Esophagus squamous epithelium (tissue), 5 donors: ENCODE results near the gene RERE. TPM values are rescaled to one million over a fixed set of nuclear protein-coding genes. Genes with fewer than 3 reads are reported as not detected.

ENCODE experiments used
- DNase-seq: peaks from one replicate; lab custom pipeline; 2025; lab: John Stamatoyannopoulos, UW
- H3K27ac ChIP-seq, 4 donors: fragments of 200-600 bp; sonication (generic); one replicate each; pipeline ENCODE4 v1.5.1; 2016 to 2019; ENCODE audit warnings: mild to moderate bottlenecking in 1 of 4
- H3K27me3 ChIP-seq, 4 donors: fragments of 200-600 bp; sonication (generic); 1 replicate in 3 of 4; 2 replicates in 1 of 4; pipeline versions ENCODE4 v1.5.1 to v1.6.0; 2017 to 2021; ENCODE audit warnings: antibody characterized with exemption in 1 of 4
- H3K36me3 ChIP-seq, 3 donors: fragments of 200-600 bp; sonication (generic); one replicate each; pipeline ENCODE4 v1.5.1; 2016 to 2019
- H3K4me1 ChIP-seq, 3 donors: fragments of 200-600 bp; sonication (generic); one replicate each; pipeline ENCODE4 v1.5.1; 2017 to 2019
- H3K4me3 ChIP-seq, 4 donors: fragments of 200-600 bp; sonication (generic); 1 replicate in 3 of 4; 2 replicates in 1 of 4; pipeline ENCODE4 v1.5.1; 2016 to 2019; ENCODE audit warnings: mild to moderate bottlenecking in 2 of 4, moderate library complexity in 1 of 4
- H3K9me3 ChIP-seq, 3 donors: fragments of 200-600 bp; sonication (generic); one replicate each; pipeline ENCODE4 v1.5.1; 2016 to 2019
- POLR2A ChIP-seq, 4 donors: fragments of 450-650 bp; IDR thresholded peaks; one replicate each; pipeline ENCODE4 v1.6.1; 2017; ENCODE audit warnings: antibody characterized with exemption in 4 of 4, mild to moderate bottlenecking in 4 of 4, moderate library complexity in 3 of 4
- WGBS, 2 donors: methylation state at CpG; one replicate each; pipeline ENCODE4 v1.1.5; 2018; 5-methylcytosine and 5-hydroxymethylcytosine counted together
- intact Hi-C: fragments of 100-400 bp; cut with DNase I; formaldehyde crosslinking; loops from one replicate; pipeline ENCODE4 v1.15.0; 2022
- total RNA-seq, 4 donors: library from RNA; depleted of rRNA; stranded (reverse); fragments of >200 nt; gene quantifications; one replicate each; pipeline ENCODE4 v1.1.0, GENCODE V29; 2016
- TF ChIP-seq, protein P1 (sequence below), 6 experiments: fragments of 450-650 bp in 4 of 6; fragments of 200-600 bp in 2 of 6; sonication (generic) in 2 of 6; IDR thresholded peaks; one replicate each; pipeline ENCODE4 v1.5.1; 2016 to 2019; ENCODE audit warnings: antibody characterized with exemption in 6 of 6, mild to moderate bottlenecking in 4 of 6, moderate library complexity in 4 of 6
- donor health status: DM: yes; HTN: yes; CAD: no.

RERE gene
- total RNA-seq, 4 donors from 2014 or later: 27.5 to 56.6 (median 32.1) TPM

GRCh38 chr1:8863794-8864233, 46.4 kb upstream of the RERE start:
- Histone ChIP-seq H3K36me3 (peaks cover 79 to 100% (median 87%) of the 10 kb centered on the region in 3 donors), H3K4me3 (no peak overlapping the region), H3K27ac (no peak overlapping the region), H3K4me1 (peaks cover 0 to 13% (median 5%) of the 10 kb centered on the region in 3 donors), H3K9me3 (no peaks in the 10 kb centered on the region), H3K27me3 (no peaks in the 10 kb centered on the region)
- WGBS, 2 donors: 89 to 95% methylated on average over 7 to 12 of the region's 13 CpGs
- intact Hi-C loops: loop anchor here (10.0 kb wide), 1 partner anchor 121 kb away; no protein-coding TSS in a partner anchor
- TF ChIP-seq, protein P1, sequence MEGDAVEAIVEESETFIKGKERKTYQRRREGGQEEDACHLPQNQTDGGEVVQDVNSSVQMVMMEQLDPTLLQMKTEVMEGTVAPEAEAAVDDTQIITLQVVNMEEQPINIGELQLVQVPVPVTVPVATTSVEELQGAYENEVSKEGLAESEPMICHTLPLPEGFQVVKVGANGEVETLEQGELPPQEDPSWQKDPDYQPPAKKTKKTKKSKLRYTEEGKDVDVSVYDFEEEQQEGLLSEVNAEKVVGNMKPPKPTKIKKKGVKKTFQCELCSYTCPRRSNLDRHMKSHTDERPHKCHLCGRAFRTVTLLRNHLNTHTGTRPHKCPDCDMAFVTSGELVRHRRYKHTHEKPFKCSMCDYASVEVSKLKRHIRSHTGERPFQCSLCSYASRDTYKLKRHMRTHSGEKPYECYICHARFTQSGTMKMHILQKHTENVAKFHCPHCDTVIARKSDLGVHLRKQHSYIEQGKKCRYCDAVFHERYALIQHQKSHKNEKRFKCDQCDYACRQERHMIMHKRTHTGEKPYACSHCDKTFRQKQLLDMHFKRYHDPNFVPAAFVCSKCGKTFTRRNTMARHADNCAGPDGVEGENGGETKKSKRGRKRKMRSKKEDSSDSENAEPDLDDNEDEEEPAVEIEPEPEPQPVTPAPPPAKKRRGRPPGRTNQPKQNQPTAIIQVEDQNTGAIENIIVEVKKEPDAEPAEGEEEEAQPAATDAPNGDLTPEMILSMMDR (IDR thresholded peaks at IDR 0.05): no peak
- no peak for TF ChIP-seq POLR2A (IDR thresholded peaks at IDR 0.05)
- DNase-seq: no peak

DNA sequence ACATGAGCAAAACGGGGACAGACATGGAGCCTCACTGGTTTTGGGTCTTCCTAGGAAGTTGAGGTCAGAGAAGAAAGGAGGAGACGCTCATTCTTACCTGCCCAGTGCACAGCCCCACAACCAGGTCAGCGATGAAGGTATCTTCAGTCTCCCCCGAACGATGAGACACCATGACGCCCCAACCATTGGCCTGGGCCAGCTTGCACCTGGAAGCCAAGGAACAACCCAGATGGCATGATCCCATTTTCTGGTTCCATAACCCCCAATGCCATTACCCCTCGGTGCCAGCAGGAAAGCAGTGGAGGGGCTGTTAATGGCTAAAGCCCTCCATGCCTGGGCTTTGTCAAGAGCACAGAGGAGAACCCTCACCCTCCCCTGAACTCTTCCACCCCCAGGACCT, 45.7 kb upstream of the RERE start:
- no peaks in the 10 kb centered on the region for H3K9me3 ChIP-seq
- H3K27me3 ChIP-seq: no peaks in the 10 kb centered on the region
- 72 to 93% methylated on average over 2 to 7 of the region's 7 CpGs for WGBS, 2 donors
- DNase-seq: no peak
- intact Hi-C loops: loop anchor here (10.0 kb wide), 1 partner anchor 122 kb away; no protein-coding TSS in a partner anchor
- no peak overlapping the region for H3K27ac ChIP-seq
- no peak for TF ChIP-seq POLR2A (IDR thresholded peaks at IDR 0.05)
- TF ChIP-seq, protein P1 (IDR thresholded peaks at IDR 0.05): no peak
- no peak overlapping the region for H3K4me3 ChIP-seq
- peaks cover 76 to 100% (median 90%) of the 10 kb centered on the region in 3 donors for H3K36me3 ChIP-seq
- H3K4me1 ChIP-seq: peaks cover 0 to 19% (median 10%) of the 10 kb centered on the region in 3 donors

DNA sequence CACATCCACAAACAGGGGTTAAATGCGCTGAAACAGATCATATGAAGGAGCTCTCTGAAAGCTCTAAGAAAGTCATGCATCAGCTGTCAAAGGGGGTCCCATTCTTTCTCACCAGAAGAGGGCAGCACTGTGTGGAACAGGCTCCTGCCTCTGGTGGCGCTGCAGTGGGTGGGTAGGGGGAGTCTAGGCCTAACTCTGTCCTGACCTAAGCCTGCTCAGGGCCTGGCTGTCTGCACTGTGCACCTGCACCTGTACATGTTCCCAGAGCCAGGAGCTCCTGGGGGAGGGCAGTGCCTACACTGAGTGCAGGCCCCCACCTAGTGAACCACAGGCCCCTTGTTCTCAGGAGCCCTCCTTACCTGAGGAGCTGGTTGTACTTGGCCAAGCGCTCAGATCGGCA, 45.1 kb upstream of the RERE start:
- Histone ChIP-seq H3K4me1 (peaks cover 0 to 25% (median 11%) of the 10 kb centered on the region in 3 donors), H3K36me3 (peaks cover 70 to 100% (median 85%) of the 10 kb centered on the region in 3 donors), H3K27me3 (no peaks in the 10 kb centered on the region), H3K9me3 (no peaks in the 10 kb centered on the region), H3K27ac (no peak overlapping the region), H3K4me3 (no peak overlapping the region)
- 67 to 96% methylated on average over 1 to 3 of the region's 4 CpGs for WGBS, 2 donors
- intact Hi-C loops: loop anchor here (10.0 kb wide), 1 partner anchor 122 kb away; no protein-coding TSS in a partner anchor
- no peak for TF ChIP-seq POLR2A (IDR thresholded peaks at IDR 0.05)
- TF ChIP-seq, protein P1 (IDR thresholded peaks at IDR 0.05): peak in 5 of 6 experiments; percentile 6 to 41 (median 30)
- no peak for DNase-seq

DNA sequence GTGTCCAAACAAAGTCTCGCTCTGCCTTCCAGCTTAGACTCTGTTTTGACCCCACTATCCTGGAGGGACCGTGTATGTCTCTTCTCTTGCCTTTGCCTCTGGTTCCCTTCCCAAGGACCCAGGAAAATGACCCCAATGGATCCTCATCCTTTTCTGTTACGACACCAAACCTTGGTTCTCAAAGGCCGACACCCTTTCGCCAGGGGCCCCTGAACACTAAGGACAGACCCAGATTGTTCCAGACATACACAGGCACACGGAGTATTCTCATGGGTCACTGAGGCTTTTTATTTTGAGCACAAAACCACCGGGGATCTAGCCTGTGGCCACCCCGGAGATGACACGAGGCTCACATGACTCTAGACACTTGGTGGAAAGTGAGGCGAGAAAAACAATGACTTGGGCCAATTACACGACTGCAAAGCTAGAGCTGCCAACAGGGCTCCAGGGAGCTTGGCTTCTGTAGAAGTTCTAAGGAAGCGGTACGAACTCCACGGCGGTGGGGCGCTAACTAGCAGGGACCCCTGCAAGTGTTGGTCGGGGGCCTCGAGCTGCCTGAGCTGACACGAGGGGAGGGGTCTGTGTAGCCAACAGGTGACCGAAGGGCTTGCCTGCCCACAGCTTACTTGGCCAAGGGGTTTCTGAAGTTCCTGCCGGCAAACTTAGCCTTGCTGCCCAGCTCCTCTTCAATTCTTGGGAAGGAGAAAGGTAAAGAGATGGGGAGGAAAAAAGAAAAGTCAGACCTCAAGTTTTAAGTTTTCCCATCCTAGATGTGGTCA, 43.5 kb upstream of the RERE start:
- TF ChIP-seq, protein P1 (IDR thresholded peaks at IDR 0.05): no peak
- no peak for TF ChIP-seq POLR2A (IDR thresholded peaks at IDR 0.05)
- intact Hi-C loops: loop anchor here (10.0 kb wide), 1 partner anchor 124 kb away; no protein-coding TSS in a partner anchor
- 70 to 81% methylated on average over 5 to 18 of the region's 21 CpGs for WGBS, 2 donors

More for the DNA sequence above, 43.5 kb upstream of the RERE start:
- DNase-seq: no peak
- peaks cover 55 to 98% (median 69%) of the 10 kb centered on the region in 3 donors for H3K36me3 ChIP-seq
- H3K27me3 ChIP-seq: no peaks in the 10 kb centered on the region
- H3K9me3 ChIP-seq: no peaks in the 10 kb centered on the region
- H3K4me3 ChIP-seq: no peak overlapping the region
- peaks cover 0 to 31% (median 11%) of the 10 kb centered on the region in 3 donors for H3K4me1 ChIP-seq
- H3K27ac ChIP-seq: no peak overlapping the region
